ENCODE data around the gene C11orf86.
"Not testable (repeated sequence)": the region's sequence is repeated elsewhere in the genome, so short reads cannot be mapped to it uniquely, and the experiment has no call there.

Gene C11orf86

DNA sequence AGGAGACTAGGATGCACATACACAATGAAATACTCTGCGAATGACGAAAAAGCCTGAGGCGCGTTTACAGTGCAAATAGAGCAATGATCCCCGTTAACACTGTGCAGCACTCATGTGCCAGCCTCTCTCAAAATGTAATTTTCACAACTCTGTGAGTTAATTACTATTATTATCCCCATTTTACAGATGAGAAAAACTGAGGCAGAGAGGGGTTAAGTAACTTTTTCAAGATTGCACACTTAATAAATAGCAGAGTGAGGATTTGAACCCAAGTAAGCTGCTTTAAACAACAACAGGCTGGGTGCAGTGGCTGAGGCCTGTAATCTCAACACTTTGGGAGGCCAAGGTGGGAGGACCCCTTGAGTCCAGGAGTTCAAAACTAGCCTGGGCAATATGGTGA is 26.2 kb downstream of the C11orf86 start:
- H3K27ac ChIP-seq (ENCODE audit: low read depth, low read length, poor library complexity, severe bottlenecking): no peak overlapping the region
- no peaks in the 10 kb centered on the region for H3K9me3 ChIP-seq (ENCODE audit: low read length)
- H2AFZ ChIP-seq (ENCODE audit: low read length): no peak overlapping the region
- no peak overlapping the region for H3K4me2 ChIP-seq (ENCODE audit: low read length)
- no peaks in the 10 kb centered on the region for H4K20me1 ChIP-seq (ENCODE audit: insufficient read depth, low read length)
- no peaks in the 10 kb centered on the region for H3K79me2 ChIP-seq (ENCODE audit: insufficient read depth, low read length)
- H3K4me1 ChIP-seq (ENCODE audit: insufficient read depth, low read length, severe bottlenecking): peaks cover 2% of the 10 kb centered on the region
- no peak overlapping the region for H3K9ac ChIP-seq (ENCODE audit: low read length)
- H3K4me3 ChIP-seq (ENCODE audit: low read depth, low read length, poor library complexity, severe bottlenecking): no peak overlapping the region
- H3K36me3 ChIP-seq (ENCODE audit: insufficient read depth, low read length): no peaks in the 10 kb centered on the region
- peaks cover 4% of the 10 kb centered on the region; the same call in 1 of the 2 replicates for H3K27me3 ChIP-seq (ENCODE audit: insufficient read depth, low read length)
- TF ChIP-seq, protein P1, sequence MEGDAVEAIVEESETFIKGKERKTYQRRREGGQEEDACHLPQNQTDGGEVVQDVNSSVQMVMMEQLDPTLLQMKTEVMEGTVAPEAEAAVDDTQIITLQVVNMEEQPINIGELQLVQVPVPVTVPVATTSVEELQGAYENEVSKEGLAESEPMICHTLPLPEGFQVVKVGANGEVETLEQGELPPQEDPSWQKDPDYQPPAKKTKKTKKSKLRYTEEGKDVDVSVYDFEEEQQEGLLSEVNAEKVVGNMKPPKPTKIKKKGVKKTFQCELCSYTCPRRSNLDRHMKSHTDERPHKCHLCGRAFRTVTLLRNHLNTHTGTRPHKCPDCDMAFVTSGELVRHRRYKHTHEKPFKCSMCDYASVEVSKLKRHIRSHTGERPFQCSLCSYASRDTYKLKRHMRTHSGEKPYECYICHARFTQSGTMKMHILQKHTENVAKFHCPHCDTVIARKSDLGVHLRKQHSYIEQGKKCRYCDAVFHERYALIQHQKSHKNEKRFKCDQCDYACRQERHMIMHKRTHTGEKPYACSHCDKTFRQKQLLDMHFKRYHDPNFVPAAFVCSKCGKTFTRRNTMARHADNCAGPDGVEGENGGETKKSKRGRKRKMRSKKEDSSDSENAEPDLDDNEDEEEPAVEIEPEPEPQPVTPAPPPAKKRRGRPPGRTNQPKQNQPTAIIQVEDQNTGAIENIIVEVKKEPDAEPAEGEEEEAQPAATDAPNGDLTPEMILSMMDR (IDR thresholded peaks at IDR 0.05; ENCODE audit: low read length): no peak
- no peak for TF ChIP-seq EZH2 (IDR thresholded peaks at IDR 0.05; ENCODE audit: borderline replicate concordance, low read length)
- no peaks in the 10 kb centered on the region for H3K9me2 ChIP-seq (ENCODE audit: low read depth, low read length)
- H3F3A ChIP-seq (ENCODE audit: insufficient read depth, low read length): no peaks in the 10 kb centered on the region

- H3K9me3 ChIP-seq (ENCODE audit: low read length): no peaks in the 10 kb centered on the region
- no peak overlapping the region for H2AFZ ChIP-seq (ENCODE audit: low read length)
- H3K27me3 ChIP-seq (ENCODE audit: insufficient read depth, low read length): peaks cover 4% of the 10 kb centered on the region; the same call in 1 of the 2 replicates
- no peaks in the 10 kb centered on the region for H3K79me2 ChIP-seq (ENCODE audit: insufficient read depth, low read length)
- peaks cover 9% of the 10 kb centered on the region for H3K4me1 ChIP-seq (ENCODE audit: insufficient read depth, low read length, severe bottlenecking)
- no peaks in the 10 kb centered on the region for H3F3A ChIP-seq (ENCODE audit: insufficient read depth, low read length)
- H3K4me2 ChIP-seq (ENCODE audit: low read length): no peak overlapping the region
- H3K9me2 ChIP-seq (ENCODE audit: low read depth, low read length): no peaks in the 10 kb centered on the region
- no peak overlapping the region for H3K27ac ChIP-seq (ENCODE audit: low read depth, low read length, poor library complexity, severe bottlenecking)
- H3K9ac ChIP-seq (ENCODE audit: low read length): no peak overlapping the region
- no peaks in the 10 kb centered on the region; the same call in 1 of the 2 replicates for H3K36me3 ChIP-seq (ENCODE audit: insufficient read depth, low read length)
- H4K20me1 ChIP-seq (ENCODE audit: insufficient read depth, low read length): no peaks in the 10 kb centered on the region
- H3K4me3 ChIP-seq (ENCODE audit: low read depth, low read length, poor library complexity, severe bottlenecking): no peak overlapping the region
- TF ChIP-seq EZH2 (IDR thresholded peaks at IDR 0.05; ENCODE audit: borderline replicate concordance, low read length): no peak
- TF ChIP-seq, protein P1 (IDR thresholded peaks at IDR 0.05; ENCODE audit: low read length): no peak
These were observed 27.3 kb downstream of the C11orf86 start for GRCh38 chr11:67002297-67002913.

DNA sequence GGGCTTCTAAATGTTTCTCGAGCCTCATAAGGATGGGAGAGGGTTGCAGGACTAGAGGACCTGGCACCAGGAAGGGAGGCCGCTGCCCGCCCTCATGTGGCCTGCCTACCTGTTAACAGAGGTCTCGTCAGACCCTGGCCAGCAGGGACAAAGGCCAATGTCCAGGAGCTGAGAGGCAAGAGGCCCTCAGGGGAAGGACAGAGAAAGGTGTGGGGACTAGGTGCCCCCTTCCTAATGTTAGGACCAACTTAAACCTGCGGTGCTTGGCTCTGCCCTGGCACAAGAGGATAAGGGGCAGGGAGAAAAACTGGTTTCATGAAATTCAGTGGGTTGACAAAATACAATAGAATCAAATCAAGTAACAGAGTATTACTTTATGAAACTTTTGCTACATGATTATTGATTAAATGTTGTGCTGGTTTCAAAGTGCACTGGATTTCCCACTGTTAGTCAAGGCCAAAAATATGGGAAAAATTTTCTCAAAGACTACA is 27.9 kb downstream of the C11orf86 start:
- no peak overlapping the region for H2AFZ ChIP-seq (ENCODE audit: low read length)
- H3K27ac ChIP-seq (ENCODE audit: low read depth, low read length, poor library complexity, severe bottlenecking): no peak overlapping the region
- peaks cover 4% of the 10 kb centered on the region; the same call in 1 of the 2 replicates for H3K27me3 ChIP-seq (ENCODE audit: insufficient read depth, low read length)
- H3K9me2 ChIP-seq (ENCODE audit: low read depth, low read length): no peaks in the 10 kb centered on the region
- TF ChIP-seq, protein P1 (IDR thresholded peaks at IDR 0.05; ENCODE audit: low read length): no peak
- no peak for TF ChIP-seq EZH2 (IDR thresholded peaks at IDR 0.05; ENCODE audit: borderline replicate concordance, low read length)
- H3K4me3 ChIP-seq (ENCODE audit: low read depth, low read length, poor library complexity, severe bottlenecking): no peak overlapping the region
- no peaks in the 10 kb centered on the region for H3F3A ChIP-seq (ENCODE audit: insufficient read depth, low read length)
- no peak overlapping the region for H3K4me2 ChIP-seq (ENCODE audit: low read length)
- H3K4me1 ChIP-seq (ENCODE audit: insufficient read depth, low read length, severe bottlenecking): peaks cover 9% of the 10 kb centered on the region
- H3K79me2 ChIP-seq (ENCODE audit: insufficient read depth, low read length): no peaks in the 10 kb centered on the region
- no peaks in the 10 kb centered on the region for H3K9me3 ChIP-seq (ENCODE audit: low read length)
- no peaks in the 10 kb centered on the region for H4K20me1 ChIP-seq (ENCODE audit: insufficient read depth, low read length)
- no peak overlapping the region for H3K9ac ChIP-seq (ENCODE audit: low read length)
- no peaks in the 10 kb centered on the region; the same call in 1 of the 2 replicates for H3K36me3 ChIP-seq (ENCODE audit: insufficient read depth, low read length)

GRCh38 chr11:67005200-67005599 is 30.1 kb downstream of the C11orf86 start:
- not testable (repeated sequence) for H3K9ac ChIP-seq (ENCODE audit: low read length); H3K9me2 ChIP-seq (ENCODE audit: low read depth, low read length); H3K4me3 ChIP-seq (ENCODE audit: low read depth, low read length, poor library complexity, severe bottlenecking); H3K9me3 ChIP-seq (ENCODE audit: low read length); H3K36me3 ChIP-seq (ENCODE audit: insufficient read depth, low read length); H4K20me1 ChIP-seq (ENCODE audit: insufficient read depth, low read length); H2AFZ ChIP-seq (ENCODE audit: low read length); H3K4me2 ChIP-seq (ENCODE audit: low read length); H3K4me1 ChIP-seq (ENCODE audit: insufficient read depth, low read length, severe bottlenecking); H3K27me3 ChIP-seq (ENCODE audit: insufficient read depth, low read length); H3F3A ChIP-seq (ENCODE audit: insufficient read depth, low read length); H3K79me2 ChIP-seq (ENCODE audit: insufficient read depth, low read length); H3K27ac ChIP-seq (ENCODE audit: low read depth, low read length, poor library complexity, severe bottlenecking)

Data from OCI-LY1 (cell line).